Activated CD4-positive, alpha-beta T cell treated with anti-CD3 and anti-CD28 coated beads for 36 hours (primary cell): Measurements from ENCODE around the gene PMM2. TPM values are rescaled to one million over a fixed set of nuclear protein-coding genes. Genes with fewer than 3 reads are reported as not detected.
"Not testable (repeated sequence)": the region's sequence is repeated elsewhere in the genome, so short reads cannot be mapped to it uniquely, and the experiment has no call there.

Source experiments
- ATAC-seq: fragments of 200-7000 bp; cut with Tn5 transposase; one replicate; pipeline ENCODE4 v1.10.0; 2021; ENCODE audit warnings: mild to moderate bottlenecking, moderate library complexity
- CTCF ChIA-PET: fragments of 350-600 bp; sonication (Branson Sonifier 250); formaldehyde crosslinking; loops from one replicate; lab custom pipeline; 2021; ENCODE audit warnings: antibody characterized with exemption; lab: Charles Lee
- POLR2A ChIA-PET: fragments of 350-600 bp; sonication (Branson Sonifier 250); formaldehyde crosslinking; loops from one replicate; lab custom pipeline; 2021; ENCODE audit warnings: antibody characterized with exemption, inconsistent platforms; lab: Charles Lee
- DNase-seq: peaks from one replicate; pipeline ENCODE4 v3.0.0-alpha.2; 2020
- H3K27ac Mint-ChIP-seq: one replicate; pipeline ENCODE4 v1.8.0; 2021; ENCODE audit warnings: mixed read lengths
- H3K27me3 Mint-ChIP-seq: one replicate; pipeline ENCODE4 v1.8.0; 2021; ENCODE audit warnings: mixed read lengths
- H3K36me3 Mint-ChIP-seq: one replicate; pipeline ENCODE4 v1.8.0; 2021; ENCODE audit warnings: low read depth, mixed read lengths
- H3K4me1 Mint-ChIP-seq: one replicate; pipeline ENCODE4 v1.8.0; 2021; ENCODE audit warnings: mixed read lengths
- H3K4me3 Mint-ChIP-seq: one replicate; pipeline ENCODE4 v1.8.0; 2021; ENCODE audit warnings: mild to moderate bottlenecking, moderate library complexity, mixed read lengths
- H3K9me3 Mint-ChIP-seq: one replicate; pipeline ENCODE4 v1.8.0; 2021; ENCODE audit warnings: low read depth, mixed read lengths
- intact Hi-C, 2 experiments: fragments of 100-400 bp; cut with DNase I in 1 of 2; cut with micrococcal nuclease in 1 of 2; formaldehyde crosslinking; loops; one replicate each; pipeline versions ENCODE4 v1.14.2 to v1.15.1; 2022 to 2024; cut with DNase I, micrococcal nuclease
- total RNA-seq, 2 experiments: library from RNA; stranded (reverse); gene quantifications; one replicate each; pipeline ENCODE4 v1.2.3, GENCODE V29; 2021

Gene PMM2
- total RNA-seq, 2 experiments from 2014 or later, result 38.3 to 39.0 TPM

GRCh38 chr16:8819411-8820034 lies 21.9 kb downstream of the PMM2 start:
- H3K27ac Mint-ChIP-seq, result peak overlapping the region; percentile 69
- POLR2A ChIA-PET, result no interaction called here
- no peaks in the 10 kb centered on the region for H3K27me3 Mint-ChIP-seq
- H3K4me1 Mint-ChIP-seq, result peaks cover 17% of the 10 kb centered on the region
- intact Hi-C loops, result no loop called here
- DNase-seq, result no peak
- ATAC-seq, result no peak
- no peaks in the 10 kb centered on the region for H3K9me3 Mint-ChIP-seq
- CTCF ChIA-PET, result interaction anchor here (0.5 to 1.1 kb wide), 4 partner anchors 9 to 148 kb away, joined by 3 to 4 read pairs (median 4); no protein-coding TSS in a partner anchor
- H3K36me3 Mint-ChIP-seq, result peaks cover 70% of the 10 kb centered on the region
- H3K4me3 Mint-ChIP-seq, result no peak overlapping the region

DNA sequence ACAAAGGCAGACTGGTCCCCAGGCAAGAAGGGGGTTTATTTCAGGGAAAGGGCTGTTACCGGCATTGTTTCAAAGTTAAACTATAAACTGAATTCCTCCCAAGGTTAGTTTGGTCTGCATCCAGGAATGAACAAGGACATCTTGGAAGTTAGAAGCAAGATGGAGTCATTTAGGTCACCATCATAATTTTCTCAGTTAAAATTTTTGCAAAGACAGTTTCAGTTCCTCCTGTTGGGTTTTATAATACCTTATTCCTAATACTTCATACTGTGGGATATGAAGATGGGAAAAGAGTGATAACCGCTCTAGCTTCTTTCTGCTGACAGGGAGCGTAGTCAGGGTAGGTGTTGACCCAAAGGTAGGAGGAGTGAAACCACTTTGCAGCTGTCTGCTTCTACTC lies 24.8 kb downstream of the PMM2 start:
- POLR2A ChIA-PET, result no interaction called here

GRCh38 chr16:8826278-8826879 lies 28.7 kb downstream of the PMM2 start:
- H3K27me3 Mint-ChIP-seq, result no peaks in the 10 kb centered on the region
- H3K36me3 Mint-ChIP-seq, result peaks cover 55% of the 10 kb centered on the region
- no peak overlapping the region for H3K4me3 Mint-ChIP-seq
- ChIA-PET POLR2A (no interaction called here), CTCF (interaction anchor here (1.3 kb wide), 1 partner anchor 111 kb away, joined by 3 read pairs; no protein-coding TSS in a partner anchor)
- no peak for ATAC-seq
- no peak overlapping the region for H3K27ac Mint-ChIP-seq
- intact Hi-C loops, result loop anchor here in 1 of 2 experiments (2.0 kb wide), 1 partner anchor 62 kb away; no protein-coding TSS in a partner anchor
- no peaks in the 10 kb centered on the region for H3K9me3 Mint-ChIP-seq
- no peak for DNase-seq
- H3K4me1 Mint-ChIP-seq, result no peaks in the 10 kb centered on the region

More for the DNA sequence above, 24.8 kb downstream of the PMM2 start:
- Mint-ChIP-seq H3K4me1 (peaks cover 4% of the 10 kb centered on the region), H3K4me3 (no peak overlapping the region), H3K9me3 (no peaks in the 10 kb centered on the region), H3K27me3 (no peaks in the 10 kb centered on the region), H3K27ac (no peak overlapping the region), H3K36me3 (peaks cover 55% of the 10 kb centered on the region)
- ATAC-seq, result no peak
- intact Hi-C loops, result no loop called here
- no peak for DNase-seq
- CTCF ChIA-PET, result interaction anchor here (0.6 to 0.8 kb wide), 3 partner anchors 16 to 1688 kb away, joined by 3 read pairs; no protein-coding TSS in a partner anchor

DNA sequence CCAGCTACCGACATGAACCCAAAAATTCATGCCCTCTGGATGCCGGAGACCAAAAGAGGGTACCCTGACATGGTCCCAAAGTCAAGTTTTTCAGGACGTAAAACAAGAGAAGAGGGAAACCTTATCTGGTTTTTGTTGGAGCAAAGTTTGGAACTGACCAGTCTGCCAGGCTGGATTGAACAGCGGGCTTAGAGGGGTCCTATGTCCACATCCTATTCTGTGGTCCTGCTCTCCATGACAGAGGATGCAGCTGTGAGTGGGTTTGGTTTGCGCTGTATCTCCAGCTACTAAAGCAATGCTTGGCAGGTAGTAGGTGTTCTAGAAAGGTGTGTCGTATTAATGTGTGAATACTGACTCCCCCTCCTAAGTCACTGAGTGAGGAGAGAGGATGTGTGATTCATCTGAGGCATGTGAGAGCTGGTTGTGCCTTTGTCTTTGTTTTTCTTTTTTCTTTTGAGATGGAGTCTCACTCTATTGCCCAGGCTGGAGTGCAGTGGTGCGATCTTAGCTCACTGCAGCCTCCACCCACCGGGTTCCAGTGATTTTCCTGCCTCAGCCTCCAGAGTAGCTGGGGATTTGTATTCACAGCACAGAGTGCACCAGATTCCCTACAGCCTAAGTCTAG lies 31.0 kb downstream of the PMM2 start:
- no peak for DNase-seq
- intact Hi-C loops, result no loop called here
- ATAC-seq, result no peak
- Mint-ChIP-seq H3K4me3 (no peak overlapping the region), H3K27me3 (no peaks in the 10 kb centered on the region), H3K36me3 (peaks cover 56% of the 10 kb centered on the region), H3K9me3 (no peaks in the 10 kb centered on the region), H3K27ac (no peak overlapping the region), H3K4me1 (peaks cover 16% of the 10 kb centered on the region)
- ChIA-PET POLR2A (no interaction called here), CTCF (interaction anchor here (1.0 kb wide), 1 partner anchor 271 kb away, joined by 3 read pairs; no protein-coding TSS in a partner anchor)

DNA sequence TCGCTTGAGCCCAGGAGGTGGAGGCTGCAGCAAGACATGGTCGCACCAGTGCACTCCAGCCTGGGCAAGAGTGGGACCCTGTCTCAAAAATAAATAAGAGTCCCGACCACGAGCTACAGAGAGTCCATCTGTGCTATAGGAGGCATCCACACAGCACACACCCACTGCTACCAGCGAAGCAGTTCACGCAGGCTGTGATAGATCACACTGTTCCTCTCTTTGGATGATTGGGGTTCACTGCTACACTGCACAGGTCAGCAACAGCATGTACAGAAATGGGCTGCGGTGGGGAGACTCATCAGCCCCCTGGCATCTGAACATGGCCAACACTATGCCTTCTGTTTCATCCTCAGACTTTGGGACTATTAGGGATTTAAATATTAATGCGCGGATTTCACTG lies 33.8 kb downstream of the PMM2 start:
- no peak overlapping the region for H3K27ac Mint-ChIP-seq
- no peaks in the 10 kb centered on the region for H3K27me3 Mint-ChIP-seq
- CTCF ChIA-PET, result no interaction called here
- intact Hi-C loops, result no loop called here
- no peak overlapping the region for H3K4me3 Mint-ChIP-seq
- ATAC-seq (no peak), DNase-seq (no peak)
- peaks cover 18% of the 10 kb centered on the region for H3K4me1 Mint-ChIP-seq
- H3K9me3 Mint-ChIP-seq, result no peaks in the 10 kb centered on the region
- POLR2A ChIA-PET, result no interaction called here
- peaks cover 48% of the 10 kb centered on the region for H3K36me3 Mint-ChIP-seq

GRCh38 chr16:8831871-8832716 lies 34.5 kb downstream of the PMM2 start:
- peaks cover 46% of the 10 kb centered on the region for H3K36me3 Mint-ChIP-seq
- no peaks in the 10 kb centered on the region for H3K27me3 Mint-ChIP-seq
- no peak overlapping the region for H3K27ac Mint-ChIP-seq
- H3K4me1 Mint-ChIP-seq, result peaks cover 18% of the 10 kb centered on the region
- H3K4me3 Mint-ChIP-seq, result no peak overlapping the region
- POLR2A ChIA-PET, result no interaction called here
- intact Hi-C loops, result no loop called here
- no peak for ATAC-seq
- H3K9me3 Mint-ChIP-seq, result no peaks in the 10 kb centered on the region
- DNase-seq, result no peak
- CTCF ChIA-PET, result no interaction called here

DNA sequence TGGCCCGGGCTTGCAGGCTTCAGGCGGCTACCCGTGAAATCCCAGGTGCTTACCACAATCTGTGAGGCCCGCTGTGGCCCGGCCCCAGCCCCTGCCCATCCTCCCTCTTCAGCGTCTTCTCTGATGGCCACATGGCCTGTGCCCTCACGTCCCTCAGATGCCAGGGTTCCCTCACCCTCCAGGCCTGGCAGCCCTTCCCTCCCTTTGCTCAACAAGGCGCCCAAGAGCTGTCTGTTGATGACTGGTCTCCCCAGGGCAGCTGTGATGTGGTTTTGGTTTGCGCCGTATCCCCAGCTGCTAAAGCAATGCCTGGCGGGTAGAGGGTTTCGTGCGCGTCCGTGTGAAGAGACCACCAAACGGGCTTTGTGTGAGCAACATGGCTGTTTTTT lies 35.1 kb downstream of the PMM2 start:
- ChIA-PET POLR2A (no interaction called here), CTCF (no interaction called here)
- no peak overlapping the region for H3K27ac Mint-ChIP-seq

DNA sequence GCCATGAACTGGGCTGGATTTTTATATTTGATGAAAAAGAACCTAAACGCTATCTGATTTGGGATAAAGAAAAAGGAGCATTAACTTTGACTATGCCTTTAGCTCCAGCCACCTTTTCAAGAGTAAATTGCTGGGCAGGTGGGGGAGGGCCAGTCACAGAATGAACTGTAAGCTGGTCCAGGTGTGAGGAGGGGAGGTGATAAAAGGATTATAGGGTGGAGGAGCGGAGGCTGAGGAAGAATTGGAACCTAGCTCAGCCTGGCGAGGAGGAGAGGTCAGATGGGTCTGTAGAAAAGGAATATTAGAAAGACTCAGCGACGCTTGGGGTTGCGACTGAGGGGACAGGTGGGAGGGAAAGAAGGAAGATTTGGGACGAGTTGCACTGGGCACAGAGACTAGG lies 39.2 kb downstream of the PMM2 start:
- H3K4me3 Mint-ChIP-seq, intact Hi-C loops, H3K27me3 Mint-ChIP-seq, ATAC-seq, DNase-seq, H3K27ac Mint-ChIP-seq, CTCF ChIA-PET, H3K9me3 Mint-ChIP-seq, POLR2A ChIA-PET: not testable (repeated sequence)
- Mint-ChIP-seq H3K36me3 (peaks cover 13% of the 10 kb centered on the region), H3K4me1 (peaks cover 15% of the 10 kb centered on the region)

More for the DNA sequence above, 35.1 kb downstream of the PMM2 start:
- Mint-ChIP-seq H3K4me3 (no peak overlapping the region), H3K36me3 (peaks cover 45% of the 10 kb centered on the region), H3K9me3 (no peaks in the 10 kb centered on the region), H3K27me3 (no peaks in the 10 kb centered on the region), H3K4me1 (peaks cover 18% of the 10 kb centered on the region)
- intact Hi-C loops, result no loop called here
- DNase-seq (no peak), ATAC-seq (no peak)

DNA sequence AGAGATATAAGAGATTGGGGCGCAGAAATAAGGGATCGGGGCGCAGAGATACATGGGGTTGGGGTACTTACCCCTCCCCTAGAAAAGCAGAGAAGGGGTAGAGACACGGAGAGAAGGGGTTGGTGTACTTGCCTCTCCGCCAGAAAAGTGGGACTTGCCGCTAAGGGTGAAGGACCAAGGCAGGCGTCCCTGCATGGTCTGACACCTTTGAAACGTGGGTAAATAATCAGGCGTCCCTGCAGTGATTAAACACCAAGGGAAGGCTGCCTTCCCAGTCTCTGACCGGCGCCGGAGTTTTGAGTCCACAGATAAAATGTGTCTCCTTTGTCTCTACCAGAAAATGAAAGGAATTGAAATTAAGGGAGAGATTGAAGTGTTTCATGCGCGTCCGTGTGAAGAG lies 40.0 kb downstream of the PMM2 start:
- H3K4me3 Mint-ChIP-seq, H3K9me3 Mint-ChIP-seq, H3K27me3 Mint-ChIP-seq, DNase-seq, POLR2A ChIA-PET, H3K36me3 Mint-ChIP-seq, intact Hi-C loops, H3K27ac Mint-ChIP-seq, CTCF ChIA-PET, H3K4me1 Mint-ChIP-seq, ATAC-seq: not testable (repeated sequence)

- H3K27me3 Mint-ChIP-seq, H3K27ac Mint-ChIP-seq, POLR2A ChIA-PET, H3K4me1 Mint-ChIP-seq, H3K4me3 Mint-ChIP-seq, intact Hi-C loops, CTCF ChIA-PET, DNase-seq, ATAC-seq, H3K9me3 Mint-ChIP-seq: not testable (repeated sequence)
- peaks cover 15% of the 10 kb centered on the region for H3K36me3 Mint-ChIP-seq
Observed at GRCh38 chr16:8842016-8842415, 44.4 kb downstream of the PMM2 start.

GRCh38 chr16:8843296-8843695 lies 45.7 kb downstream of the PMM2 start:
- H3K27ac Mint-ChIP-seq, DNase-seq, H3K4me1 Mint-ChIP-seq, intact Hi-C loops, H3K9me3 Mint-ChIP-seq, CTCF ChIA-PET, ATAC-seq, H3K4me3 Mint-ChIP-seq, POLR2A ChIA-PET, H3K27me3 Mint-ChIP-seq: not testable (repeated sequence)
- H3K36me3 Mint-ChIP-seq, result peaks cover 18% of the 10 kb centered on the region
